NB4 (cell line): ENCODE data around the gene ZDHHC7.

Experiments used
- CTCF ChIP-seq: IDR thresholded peaks from one replicate; pipeline ENCODE4 v1.5.1; 2012; ENCODE audit warnings: low read depth, low read length
- MAX ChIP-seq: IDR thresholded peaks from 2 replicates; pipeline ENCODE4 v1.6.1; 2011; ENCODE audit warnings: low read depth, low read length
- POLR2A ChIP-seq: IDR thresholded peaks from 2 replicates; pipeline ENCODE4 v1.6.1; 2011; ENCODE audit warnings: mild to moderate bottlenecking; ENCODE audit not compliant: insufficient read length; ENCODE audit errors: extremely low read depth

DNA sequence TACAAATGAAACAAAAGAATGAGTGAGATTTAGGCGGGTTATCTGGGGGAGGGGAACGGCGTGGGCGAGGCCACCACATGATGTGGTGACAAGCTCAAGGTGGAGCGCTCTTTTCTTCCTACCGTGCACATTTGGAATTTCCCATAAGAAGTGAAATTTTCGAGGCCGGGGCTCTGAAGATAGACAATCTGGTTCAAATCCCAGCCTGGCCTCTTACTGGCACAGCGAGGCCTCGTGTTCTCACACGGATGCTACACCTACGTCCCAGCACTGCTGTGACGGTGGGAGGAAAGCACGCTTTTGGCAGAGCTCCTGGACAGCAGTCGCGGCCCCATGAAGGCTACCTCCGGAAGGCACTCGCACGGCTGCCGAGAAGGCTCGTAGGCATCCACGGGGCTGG lies 25.2 kb downstream of the ZDHHC7 start:
- TF ChIP-seq CTCF (no peak), POLR2A (no peak), MAX (no peak)
